ENCODE data around the gene CALN1.
"Not testable (repeated sequence)": the region's sequence is repeated elsewhere in the genome, so short reads cannot be mapped to it uniquely, and the experiment has no call there.

The CALN1 gene

GRCh38 chr7:72412121-72412618, at the start of gene CALN1:
TSS of gene CALN1 (minus strand) at chr7:72412338.
- DNase-seq (ENCODE audit: low read depth), result not testable (repeated sequence)

GRCh38 chr7:72453471-72453870, 41.3 kb upstream of the CALN1 start:
- no peak for DNase-seq (ENCODE audit: low read depth)

- DNase-seq (ENCODE audit: low read depth), result no peak
Observed at GRCh38 chr7:72447465-72448204, 35.5 kb upstream of the CALN1 start.

GRCh38 chr7:72446591-72447462, 34.7 kb upstream of the CALN1 start:
- no peak for DNase-seq (ENCODE audit: low read depth)

- no peak for DNase-seq (ENCODE audit: low read depth)
Observed at GRCh38 chr7:72446131-72446530, 34.0 kb upstream of the CALN1 start.

- no peak for DNase-seq (ENCODE audit: low read depth)
Observed at GRCh38 chr7:72445580-72445979, 33.4 kb upstream of the CALN1 start.

- DNase-seq (ENCODE audit: low read depth), result no peak
Observed at GRCh38 chr7:72445075-72445474, 32.9 kb upstream of the CALN1 start.

GRCh38 chr7:72444026-72444776, 32.1 kb upstream of the CALN1 start:
- no peak for DNase-seq (ENCODE audit: low read depth)

GRCh38 chr7:72441791-72442190, 29.7 kb upstream of the CALN1 start:
- no peak for DNase-seq (ENCODE audit: low read depth)

- no peak for DNase-seq (ENCODE audit: low read depth)
Observed at GRCh38 chr7:72438491-72438890, 26.4 kb upstream of the CALN1 start.

GRCh38 chr7:72437610-72438009, 25.5 kb upstream of the CALN1 start:
- no peak for DNase-seq (ENCODE audit: low read depth)

GRCh38 chr7:72437061-72437585, 25.0 kb upstream of the CALN1 start:
- no peak for DNase-seq (ENCODE audit: low read depth)

GRCh38 chr7:72435925-72436480, 23.9 kb upstream of the CALN1 start:
- DNase-seq (ENCODE audit: low read depth), result no peak

GRCh38 chr7:72435366-72435765, 23.2 kb upstream of the CALN1 start:
- no peak for DNase-seq (ENCODE audit: low read depth)

GRCh38 chr7:72430531-72430930, 18.4 kb upstream of the CALN1 start:
- no peak for DNase-seq (ENCODE audit: low read depth)

- DNase-seq (ENCODE audit: low read depth), result no peak
Observed at GRCh38 chr7:72429316-72429715, 17.2 kb upstream of the CALN1 start.

- DNase-seq (ENCODE audit: low read depth), result no peak
Observed at GRCh38 chr7:72416846-72417245, 4.7 kb upstream of the CALN1 start.

- no peak for DNase-seq (ENCODE audit: low read depth)
Observed at GRCh38 chr7:72415586-72415985, 3.4 kb upstream of the CALN1 start.

- no peak for DNase-seq (ENCODE audit: low read depth)
Observed at GRCh38 chr7:72413886-72414285, 1.7 kb upstream of the CALN1 start.

GRCh38 chr7:72413290-72413689, 1.2 kb upstream of the CALN1 start:
- no peak for DNase-seq (ENCODE audit: low read depth)

GRCh38 chr7:72411419-72411818, 719 bp downstream of the CALN1 start:
- DNase-seq (ENCODE audit: low read depth), result no peak

GRCh38 chr7:72409638-72410015, 2.5 kb downstream of the CALN1 start:
- DNase-seq (ENCODE audit: low read depth), result no peak
